Activated T-helper 1 cell treated with Interleukin-2 at 50 U/mL for 16 hours (primary cell): ENCODE results near the gene ENPP3.
"Not testable (repeated sequence)": the region's sequence is repeated elsewhere in the genome, so short reads cannot be mapped to it uniquely, and the experiment has no call there.

Experiments
- DNase-seq: peaks from one replicate; pipeline ENCODE4 v3.0.0-alpha.2; 2020; ENCODE audit warnings: low read depth

The ENPP3 gene

DNA sequence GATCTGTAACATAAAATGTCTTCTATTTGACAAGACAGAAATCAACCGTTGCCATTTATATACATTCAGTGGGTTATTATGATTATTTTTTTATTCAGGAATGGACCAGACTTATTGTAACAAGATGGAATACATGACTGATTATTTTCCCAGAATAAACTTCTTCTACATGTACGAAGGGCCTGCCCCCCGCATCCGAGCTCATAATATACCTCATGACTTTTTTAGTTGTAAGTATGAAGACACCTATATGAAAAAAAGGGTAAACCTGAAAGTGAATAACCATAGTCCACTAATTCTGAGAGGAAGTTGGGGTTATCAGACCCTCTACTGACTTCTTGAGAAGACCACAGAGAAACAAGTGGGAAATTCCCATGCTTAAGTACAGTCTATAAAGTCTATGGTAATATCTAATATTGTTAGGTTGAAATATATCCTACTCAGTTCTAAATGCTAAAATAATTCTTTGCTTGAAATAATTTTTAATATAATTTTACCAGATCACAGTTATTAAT, 48.2 kb downstream of the ENPP3 start:
- no peak for DNase-seq

DNA sequence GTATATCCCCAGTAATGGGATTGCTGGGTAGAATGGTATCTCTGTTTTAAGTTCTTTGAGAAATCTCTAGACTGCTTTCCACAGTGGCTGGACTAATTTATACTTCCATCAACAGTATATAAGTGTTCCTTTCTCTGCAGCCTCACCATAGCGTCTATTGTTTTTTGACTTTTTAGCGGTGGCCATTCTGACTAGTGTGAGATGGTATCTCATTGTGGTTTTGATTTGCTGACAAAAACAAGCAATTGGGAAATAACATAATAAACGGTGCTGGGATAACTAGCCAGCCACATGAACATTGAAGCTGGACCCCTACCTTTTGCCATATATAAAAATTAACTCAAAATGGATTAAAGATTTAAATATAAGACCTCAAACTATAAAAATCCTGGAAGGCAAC, 49.9 kb downstream of the ENPP3 start:
- DNase-seq, result no peak

DNA sequence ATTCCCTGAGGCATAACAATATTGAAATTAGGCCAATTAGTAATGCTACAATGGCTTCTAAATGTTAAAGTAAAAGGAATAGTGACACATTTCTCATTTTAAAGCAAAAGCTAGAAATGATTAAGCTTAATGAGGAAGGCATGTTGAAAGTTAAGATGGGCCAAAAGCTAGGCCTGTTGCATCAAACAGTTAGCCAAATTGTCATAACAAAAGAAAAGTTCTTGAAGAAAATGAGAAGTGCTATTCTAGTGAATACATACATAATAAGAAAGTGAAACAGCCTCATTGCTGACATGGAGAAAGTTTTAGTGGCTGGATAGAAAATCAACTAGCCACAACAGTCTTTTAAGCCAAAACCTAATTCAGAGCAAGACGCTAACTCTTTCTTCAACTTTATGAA, 51.2 kb downstream of the ENPP3 start:
- no peak for DNase-seq

DNA sequence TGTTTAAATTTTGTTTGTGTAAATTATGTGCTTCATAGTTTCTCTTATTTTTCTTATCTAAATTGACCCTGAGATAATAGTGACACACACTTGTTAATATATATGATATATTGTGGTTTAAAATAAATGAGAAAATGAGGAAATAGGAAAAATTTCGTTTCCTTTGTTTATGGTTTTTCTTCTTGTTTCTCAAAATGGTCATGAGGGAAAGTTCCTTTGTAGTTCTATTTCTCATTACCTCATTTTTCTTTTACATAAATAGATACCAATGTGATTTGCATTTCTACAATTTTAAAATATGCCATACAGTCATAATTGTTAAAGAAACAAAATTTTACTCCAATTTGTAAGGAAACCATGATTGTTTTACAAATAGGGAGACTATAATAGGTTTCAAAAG, 54.9 kb downstream of the ENPP3 start:
- DNase-seq, result no peak

DNA sequence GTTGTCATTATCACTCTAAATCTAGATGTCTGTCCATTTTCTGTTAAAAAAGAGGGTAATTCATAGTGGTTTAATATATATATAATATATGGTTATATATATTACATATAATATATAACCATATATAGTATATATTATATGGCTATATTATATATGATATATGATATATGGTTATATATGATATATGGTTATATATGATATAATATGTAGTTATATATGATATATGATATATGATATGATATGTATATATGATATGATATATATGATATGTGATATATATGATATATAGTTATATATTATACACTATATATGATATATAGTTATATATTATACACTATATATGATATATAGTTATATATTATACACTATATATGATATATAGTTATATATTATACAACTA, 55.5 kb downstream of the ENPP3 start:
- DNase-seq, result no peak

- no peak for DNase-seq
These were observed 56.3 kb downstream of the ENPP3 start for GRCh38 chr6:131693384-131693783.

GRCh38 chr6:131694832-131695426, 57.8 kb downstream of the ENPP3 start:
- no peak for DNase-seq

GRCh38 chr6:131696956-131697355, 59.9 kb downstream of the ENPP3 start:
- no peak for DNase-seq

- DNase-seq, result not testable (repeated sequence)
These were observed 63.7 kb downstream of the ENPP3 start for GRCh38 chr6:131700851-131701250.

DNA sequence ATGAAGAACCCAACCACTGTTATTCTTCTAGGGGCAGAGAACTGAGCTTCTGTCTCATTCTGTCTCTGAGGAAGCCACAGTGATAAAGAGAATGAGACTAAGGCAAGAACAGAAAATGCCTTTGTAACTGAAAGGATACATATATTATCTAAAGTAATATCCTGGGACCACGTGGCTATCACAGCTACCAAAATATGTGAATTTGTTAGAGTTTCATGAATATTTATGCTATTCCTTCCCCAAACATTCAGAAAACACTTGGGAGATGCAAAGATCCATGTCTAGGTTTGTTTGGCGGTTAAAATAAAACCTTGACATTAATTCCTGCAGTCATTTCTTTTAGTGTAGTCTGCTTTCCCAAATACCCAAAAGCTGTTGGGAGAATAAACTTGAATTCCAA, 66.8 kb downstream of the ENPP3 start:
- DNase-seq, result not testable (repeated sequence)

DNA sequence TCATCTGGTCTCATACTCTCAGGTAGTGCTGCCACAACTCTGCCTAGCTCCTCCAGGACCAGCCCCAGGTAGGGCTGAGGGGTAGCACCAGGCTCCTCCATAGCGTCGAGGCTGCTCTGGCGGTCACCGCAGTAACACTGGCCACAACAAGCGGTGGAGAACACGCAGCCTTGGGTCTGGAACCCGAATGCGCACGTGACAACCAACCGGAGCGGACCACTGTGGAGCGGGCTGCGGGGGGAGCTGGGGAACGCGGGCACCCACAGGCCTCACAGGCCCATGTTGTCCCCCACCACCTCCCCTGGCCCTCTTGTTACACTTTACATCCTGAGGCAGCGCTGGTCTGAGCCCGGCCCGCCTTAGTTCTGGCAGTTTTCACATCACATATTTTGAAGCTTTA, 73.8 kb downstream of the ENPP3 start, which contains the start of gene CTAGE9:
Gene CTAGE9 (minus strand): TSS at position 101 of the 400 bp plus-strand sequence. CDS start 0 bp downstream, at position 101.
- DNase-seq, result not testable (repeated sequence)

DNA sequence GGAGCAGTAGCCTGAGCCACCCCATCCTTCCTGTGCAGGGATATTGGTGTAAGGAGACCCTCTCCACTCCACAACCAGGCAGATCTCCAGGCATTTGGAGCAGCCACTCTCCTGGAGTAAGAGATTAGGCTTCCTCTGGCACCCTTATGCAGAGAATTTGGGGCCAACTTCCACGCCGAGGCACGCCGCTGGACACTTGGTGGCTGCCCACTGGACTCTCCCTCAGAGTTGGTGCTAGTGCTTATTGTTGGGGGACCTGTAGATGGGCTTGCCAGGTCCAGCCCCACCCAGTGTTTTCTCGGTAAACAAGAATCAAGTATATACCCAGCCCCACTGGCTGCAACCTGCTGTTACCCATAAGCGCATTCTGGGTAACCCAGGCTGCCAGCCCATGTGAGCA, 78.5 kb downstream of the ENPP3 start:
- not testable (repeated sequence) for DNase-seq

GRCh38 chr6:131717836-131718542, 80.9 kb downstream of the ENPP3 start:
- no peak for DNase-seq

GRCh38 chr6:131721161-131721560, 84.1 kb downstream of the ENPP3 start:
- no peak for DNase-seq

DNA sequence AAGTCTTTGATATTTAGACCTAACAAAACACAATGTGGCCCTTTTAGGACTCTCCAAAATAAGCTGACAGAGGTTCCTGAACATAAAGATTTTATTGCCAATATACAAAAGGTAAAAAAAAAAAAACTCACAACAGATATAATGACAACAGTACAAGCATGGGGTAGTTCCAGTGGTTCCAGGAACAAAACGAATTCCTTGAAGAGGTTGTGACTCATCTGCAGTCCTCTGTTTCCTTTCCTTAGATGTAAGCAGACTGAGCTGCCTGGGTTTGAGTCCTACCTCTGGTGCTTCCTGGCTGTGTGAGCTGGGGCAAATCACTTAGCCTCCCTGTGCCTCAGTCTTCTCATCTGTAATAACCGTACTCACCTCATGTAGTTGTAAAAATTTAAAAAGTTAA, 87.0 kb downstream of the ENPP3 start:
- no peak for DNase-seq

DNA sequence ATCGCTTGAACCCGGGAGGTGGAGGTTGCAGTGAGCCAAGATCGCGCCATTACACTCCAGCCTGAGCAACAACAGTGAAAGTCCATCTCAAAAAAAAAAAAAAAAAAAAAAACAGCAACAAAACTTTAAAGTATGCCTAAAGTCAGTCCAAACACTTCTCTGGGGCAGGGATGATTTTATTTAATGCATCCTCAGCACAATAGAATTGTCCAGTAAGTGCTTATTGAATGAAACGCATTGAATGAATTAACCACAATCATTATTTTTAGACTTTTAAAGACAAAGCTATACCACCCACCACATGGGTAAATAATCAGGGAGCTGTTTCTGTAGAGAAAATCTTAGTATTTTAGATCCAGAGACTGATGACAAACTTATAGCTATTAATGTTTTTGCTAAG, 90.4 kb downstream of the ENPP3 start:
- DNase-seq, result no peak

DNA sequence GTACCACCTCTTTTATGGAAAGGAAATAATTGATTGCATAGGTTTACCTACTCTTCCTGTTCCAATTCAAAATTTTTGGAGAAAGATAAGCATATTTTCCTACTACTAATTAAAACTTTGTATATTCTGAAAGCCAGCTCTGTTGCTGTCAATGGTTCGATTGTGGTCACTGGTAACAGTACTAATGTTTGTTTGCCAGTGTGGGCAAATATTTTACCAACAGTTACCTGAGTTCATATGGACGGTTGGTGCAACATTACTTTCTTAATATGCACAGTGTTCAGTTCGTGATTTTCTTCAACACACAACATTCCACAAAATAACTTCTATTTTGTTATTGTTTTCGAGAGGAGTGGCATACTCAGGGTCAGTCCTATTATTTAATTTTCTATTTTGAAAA, 90.8 kb downstream of the ENPP3 start:
- DNase-seq, result no peak

DNA sequence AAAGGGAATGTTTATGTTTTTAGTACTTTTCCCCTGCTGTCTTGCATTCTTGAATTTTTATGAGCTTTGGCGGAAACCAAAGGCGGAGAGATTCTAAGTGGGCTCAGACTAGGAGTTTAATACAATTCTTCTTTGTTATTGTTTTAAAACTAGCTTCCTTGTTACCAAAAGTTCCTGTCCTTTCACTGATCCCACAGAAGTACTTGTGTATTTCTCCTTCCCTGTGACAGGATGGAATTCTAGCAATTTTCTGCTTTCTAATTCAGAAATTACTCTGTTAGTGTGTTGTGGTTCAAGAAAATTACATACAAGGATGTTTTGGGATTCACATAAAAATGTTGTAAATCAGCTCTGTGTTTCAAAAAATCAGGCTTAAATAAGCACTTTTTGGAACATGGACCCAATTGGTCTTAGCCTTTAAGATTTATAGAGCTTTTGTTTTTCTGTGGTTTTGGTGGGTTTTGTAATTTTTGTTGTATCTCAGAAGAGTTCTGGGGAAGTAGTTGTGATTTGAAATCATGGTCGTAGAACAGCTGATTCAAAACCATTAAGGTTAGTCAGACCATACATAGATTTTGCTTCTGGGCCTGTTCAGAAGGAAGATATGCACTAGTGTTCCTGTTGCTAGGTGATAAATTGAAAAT, 91.3 kb downstream of the ENPP3 start:
- DNase-seq, result no peak

GRCh38 chr6:131729550-131729949, 92.4 kb downstream of the ENPP3 start:
- no peak for DNase-seq

- DNase-seq, result no peak
These were observed 93.2 kb downstream of the ENPP3 start for GRCh38 chr6:131730264-131730663.

GRCh38 chr6:131731224-131731623, 94.1 kb downstream of the ENPP3 start:
- no peak for DNase-seq

- no peak for DNase-seq
These were observed 96.4 kb downstream of the ENPP3 start for GRCh38 chr6:131733376-131734016.
